SK-N-SH (cell line): ENCODE data around the gene PIH1D1. TPM values are rescaled to one million over a fixed set of nuclear protein-coding genes. Genes with fewer than 3 reads are reported as not detected.

ENCODE experiments used
- CTCF ChIA-PET: fragments of 300-600, 350-600 bp; formaldehyde crosslinking; extraction: SDS; loops from one replicate; lab custom pipeline; 2021; lab: Yijun Ruan, JAX
- POLR2A ChIA-PET: fragments of 350-600 bp; sonication (Branson Sonifier 250); formaldehyde crosslinking; extraction: SDS; loops from one replicate; lab custom pipeline; 2020; ENCODE audit warnings: antibody characterized with exemption, inconsistent platforms; lab: Yijun Ruan, JAX
- DNase-seq: peaks from one replicate; pipeline ENCODE4 v3.0.0; 2012
- H2AFZ ChIP-seq: fragments of 200-600 bp; sonication (generic); 2 replicates; pipeline ENCODE4 v1.8.1; 2016; ENCODE audit warnings: antibody characterized with exemption, mild to moderate bottlenecking, low read depth
- H3F3A ChIP-seq: fragments of 200-600 bp; sonication (generic); replicated peaks from 2 replicates; pipeline ENCODE3; 2016; ENCODE audit warnings: antibody characterized with exemption, mild to moderate bottlenecking; ENCODE audit not compliant: insufficient read depth
- H3K27ac ChIP-seq, 2 experiments: fragments of 200-500 bp in 1 of 2; fragments of 200-600 bp in 1 of 2; sonication (Bioruptor generic) in 1 of 2; sonication (generic), shearing (Covaris generic) in 1 of 2; 2 replicates each; pipeline versions ENCODE4 v1.5.1 to v1.6.1; 2014 to 2016; ENCODE audit warnings: low read depth in 2 of 2, inconsistent platforms in 1 of 2, low read length in 1 of 2, mild to moderate bottlenecking in 1 of 2, mixed read lengths in 1 of 2
- H3K27me3 ChIP-seq: fragments of 200-600 bp; sonication (generic), shearing (Covaris generic); 2 replicates; pipeline ENCODE4 v1.6.1; 2016; ENCODE audit warnings: mixed run types; ENCODE audit not compliant: insufficient read depth
- H3K36me3 ChIP-seq, 2 experiments: fragments of 200-500 bp in 1 of 2; fragments of 200-600 bp in 1 of 2; sonication (Bioruptor generic) in 1 of 2; sonication (generic) in 1 of 2; replicated peaks in 1 of 2; 2 replicates each; pipeline versions ENCODE3 to v1.5.1; 2014 to 2016; ENCODE audit warnings: low read length in 1 of 2, mild to moderate bottlenecking in 1 of 2; ENCODE audit not compliant: insufficient read depth in 2 of 2, control insufficient read depth in 1 of 2
- H3K4me1 ChIP-seq, 2 experiments: fragments of 200-500 bp in 1 of 2; fragments of 200-600 bp in 1 of 2; sonication (Bioruptor generic) in 1 of 2; sonication (generic), shearing (Covaris generic) in 1 of 2; 2 replicates each; pipeline versions ENCODE4 v1.5.1 to v1.6.1; 2014 to 2016; ENCODE audit warnings: low read depth in 1 of 2, low read length in 1 of 2, mixed run types in 1 of 2; ENCODE audit not compliant: insufficient read depth in 2 of 2, control insufficient read depth in 1 of 2
- H3K4me2 ChIP-seq: fragments of 200-600 bp; sonication (generic), shearing (Covaris generic); 2 replicates; pipeline ENCODE4 v1.6.1; 2017; ENCODE audit warnings: mixed run types
- H3K4me3 ChIP-seq, 2 experiments: fragments of 200-500 bp in 1 of 2; fragments of 200-600 bp in 1 of 2; sonication (Bioruptor generic) in 1 of 2; sonication (generic), shearing (Covaris generic) in 1 of 2; 2 replicates each; pipeline versions ENCODE4 v1.5.1 to v1.8.1; 2014 to 2016; ENCODE audit warnings: low read depth in 2 of 2, inconsistent platforms in 1 of 2, low read length in 1 of 2, mild to moderate bottlenecking in 1 of 2, mixed read lengths in 1 of 2, moderate library complexity in 1 of 2
- H3K79me2 ChIP-seq: fragments of 200-600 bp; sonication (generic); 2 replicates; pipeline ENCODE4 v1.8.1; 2017; ENCODE audit warnings: mild to moderate bottlenecking; ENCODE audit not compliant: insufficient read depth
- H3K9ac ChIP-seq: fragments of 200-600 bp; sonication (generic); 2 replicates; pipeline ENCODE4 v1.6.1; 2017; ENCODE audit warnings: mixed run types
- H3K9me2 ChIP-seq: fragments of 200-600 bp; sonication (generic); 2 replicates; pipeline ENCODE4 v1.6.1; 2017; ENCODE audit warnings: mixed run types
- H3K9me3 ChIP-seq: fragments of 200-600 bp; sonication (generic); 2 replicates; pipeline ENCODE4 v1.6.1; 2017; ENCODE audit warnings: mixed run types, mild to moderate bottlenecking, moderate library complexity
- H4K20me1 ChIP-seq: fragments of 200-600 bp; sonication (generic); 2 replicates; pipeline ENCODE4 v1.6.1; 2017; ENCODE audit warnings: mild to moderate bottlenecking, mixed run types; ENCODE audit not compliant: insufficient read depth
- CHD2 ChIP-seq: fragments of 150-350 bp; IDR thresholded peaks from 2 replicates; pipeline ENCODE4 v1.6.1; 2018; ENCODE audit warnings: low read length; ENCODE audit not compliant: partially characterized antibody
- FOSL2 ChIP-seq: IDR thresholded peaks from 2 replicates; pipeline ENCODE4 v1.4.0; 2012; ENCODE audit warnings: low read depth, mild to moderate bottlenecking, moderate library complexity, borderline replicate concordance
- GABPA ChIP-seq: IDR thresholded peaks from 2 replicates; pipeline ENCODE4 v1.4.0; 2012; ENCODE audit warnings: low read depth, mild to moderate bottlenecking
- GATA2 ChIP-seq: sonication (generic); formaldehyde crosslinking; IDR thresholded peaks from 2 replicates; pipeline ENCODE4 v1.5.0; 2020; ENCODE audit warnings: mild to moderate bottlenecking, missing genetic modification reagents
- JUND ChIP-seq: IDR thresholded peaks from 2 replicates; pipeline ENCODE4 v1.4.0; 2012
- MEF2A ChIP-seq: IDR thresholded peaks from 2 replicates; pipeline ENCODE4 v1.4.0; 2012; ENCODE audit warnings: low read depth, borderline replicate concordance
- MXI1 ChIP-seq: IDR thresholded peaks from 2 replicates; pipeline ENCODE4 v1.6.1; 2012; ENCODE audit warnings: mild to moderate bottlenecking, low read depth, low read length, improper control_type of control experiment
- NRF1 ChIP-seq: IDR thresholded peaks from 2 replicates; pipeline ENCODE4 v1.6.1; 2012; ENCODE audit warnings: low read depth, mild to moderate bottlenecking, low read length
- RXRA ChIP-seq: IDR thresholded peaks from 2 replicates; pipeline ENCODE4 v1.4.0; 2012; ENCODE audit warnings: low read depth, mild to moderate bottlenecking, borderline replicate concordance
- TAF1 ChIP-seq: IDR thresholded peaks from 2 replicates; pipeline ENCODE4 v1.6.1; 2012; ENCODE audit warnings: low read depth, mild to moderate bottlenecking, low read length, moderate library complexity, borderline replicate concordance
- TEAD4 ChIP-seq: IDR thresholded peaks from 2 replicates; pipeline ENCODE4 v1.4.0; 2012; ENCODE audit warnings: mild to moderate bottlenecking, borderline replicate concordance; ENCODE audit not compliant: insufficient read depth
- YY1 ChIP-seq: IDR thresholded peaks from 2 replicates; pipeline ENCODE4 v1.4.0; 2012; ENCODE audit warnings: low read depth, mild to moderate bottlenecking
- WGBS: methylation state at CpG from one replicate; pipeline ENCODE4 v1.1.6; 2017; ENCODE audit warnings: low lambda C conversion rate; 5-methylcytosine and 5-hydroxymethylcytosine counted together
- polyA plus RNA-seq, 3 experiments: library from polyadenylated mRNA; depleted of rRNA; stranded (reverse); fragments of >200 nt; gene quantifications; 2 replicates each; pipeline ENCODE4 v1.2.3, GENCODE V29; 2012
- TF ChIP-seq, protein P1 (sequence below): IDR thresholded peaks from 2 replicates; pipeline ENCODE4 v1.4.0; 2012; ENCODE audit warnings: low read depth, borderline replicate concordance
- TF ChIP-seq, protein P2 (sequence below): fragments of 150-350 bp; IDR thresholded peaks from 2 replicates; pipeline ENCODE4 v1.6.1; 2016; ENCODE audit warnings: mild to moderate bottlenecking, low read depth, low read length

PIH1D1 gene
- polyA plus RNA-seq, 1 of the 3 experiments (the other 2 are of a cell fraction), result 157 TPM

DNA sequence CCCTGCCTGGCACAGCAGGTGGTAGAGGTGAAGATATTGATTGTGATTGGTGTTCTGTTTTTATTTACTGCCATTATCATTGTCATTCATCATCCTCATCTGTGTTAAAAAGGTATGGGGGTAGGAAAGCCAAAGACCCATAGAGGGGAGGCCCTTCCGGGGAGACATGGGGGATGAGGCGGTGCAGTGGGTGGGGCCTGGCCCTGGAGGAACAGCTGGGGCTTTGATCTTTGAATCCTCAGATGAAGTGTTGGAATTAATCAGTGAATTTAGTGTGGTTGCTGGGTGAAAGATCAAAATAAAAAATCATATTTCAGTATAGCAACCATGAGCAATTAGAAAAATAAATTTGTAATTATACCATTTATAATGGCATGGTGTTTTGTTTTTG is 35.8 kb downstream of the PIH1D1 start:
- no peak for DNase-seq
- Histone ChIP-seq H3K36me3 (no peaks in the 10 kb centered on the region), H3K27me3 (peaks cover 45% of the 10 kb centered on the region), H3K4me2 (no peak overlapping the region), H3K79me2 (no peaks in the 10 kb centered on the region), H3K4me3 (no peak overlapping the region), H3K27ac (no peak overlapping the region), H4K20me1 (no peaks in the 10 kb centered on the region), H2AFZ (no peak overlapping the region), H3F3A (no peaks in the 10 kb centered on the region), H3K9me3 (no peaks in the 10 kb centered on the region), H3K4me1 (peaks cover 0 to 12% of the 10 kb centered on the region in 2 experiments; a peak in 1 of 4 replicates), H3K9ac (no peak overlapping the region), H3K9me2 (no peaks in the 10 kb centered on the region)
- CTCF ChIA-PET, result interaction anchor here (0.7 to 17.5 kb wide), 3 partner anchors 24 to 37 kb away, joined by 3 to 108 read pairs (median 3); partner anchors contain the start of gene ALDH16A1
- POLR2A ChIA-PET, result no interaction called here
- no peak for TF ChIP-seq RXRA
- no peak for TF ChIP-seq GATA2 (CRISPR knock-in tag)
- no peak for TF ChIP-seq MXI1
- no peak for TF ChIP-seq GABPA
- TF ChIP-seq, protein P1, sequence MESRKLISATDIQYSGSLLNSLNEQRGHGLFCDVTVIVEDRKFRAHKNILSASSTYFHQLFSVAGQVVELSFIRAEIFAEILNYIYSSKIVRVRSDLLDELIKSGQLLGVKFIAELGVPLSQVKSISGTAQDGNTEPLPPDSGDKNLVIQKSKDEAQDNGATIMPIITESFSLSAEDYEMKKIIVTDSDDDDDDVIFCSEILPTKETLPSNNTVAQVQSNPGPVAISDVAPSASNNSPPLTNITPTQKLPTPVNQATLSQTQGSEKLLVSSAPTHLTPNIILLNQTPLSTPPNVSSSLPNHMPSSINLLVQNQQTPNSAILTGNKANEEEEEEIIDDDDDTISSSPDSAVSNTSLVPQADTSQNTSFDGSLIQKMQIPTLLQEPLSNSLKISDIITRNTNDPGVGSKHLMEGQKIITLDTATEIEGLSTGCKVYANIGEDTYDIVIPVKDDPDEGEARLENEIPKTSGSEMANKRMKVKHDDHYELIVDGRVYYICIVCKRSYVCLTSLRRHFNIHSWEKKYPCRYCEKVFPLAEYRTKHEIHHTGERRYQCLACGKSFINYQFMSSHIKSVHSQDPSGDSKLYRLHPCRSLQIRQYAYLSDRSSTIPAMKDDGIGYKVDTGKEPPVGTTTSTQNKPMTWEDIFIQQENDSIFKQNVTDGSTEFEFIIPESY, result no peak
- TF ChIP-seq MEF2A, result no peak
- TF ChIP-seq JUND, result no peak
- TF ChIP-seq, protein P2, sequence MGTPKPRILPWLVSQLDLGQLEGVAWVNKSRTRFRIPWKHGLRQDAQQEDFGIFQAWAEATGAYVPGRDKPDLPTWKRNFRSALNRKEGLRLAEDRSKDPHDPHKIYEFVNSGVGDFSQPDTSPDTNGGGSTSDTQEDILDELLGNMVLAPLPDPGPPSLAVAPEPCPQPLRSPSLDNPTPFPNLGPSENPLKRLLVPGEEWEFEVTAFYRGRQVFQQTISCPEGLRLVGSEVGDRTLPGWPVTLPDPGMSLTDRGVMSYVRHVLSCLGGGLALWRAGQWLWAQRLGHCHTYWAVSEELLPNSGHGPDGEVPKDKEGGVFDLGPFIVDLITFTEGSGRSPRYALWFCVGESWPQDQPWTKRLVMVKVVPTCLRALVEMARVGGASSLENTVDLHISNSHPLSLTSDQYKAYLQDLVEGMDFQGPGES, result no peak
- TF ChIP-seq FOSL2, result no peak
- no peak for TF ChIP-seq CHD2
- TF ChIP-seq YY1, result no peak
- TF ChIP-seq TEAD4, result no peak
- no peak for TF ChIP-seq TAF1
- 77% methylated on average over 2 of the region's 2 CpGs for WGBS

GRCh38 chr19:49415102-49415809 is 36.4 kb downstream of the PIH1D1 start:
- TF ChIP-seq NRF1, result no peak
- TF ChIP-seq, all 33 proteins: peak for 0
- Histone ChIP-seq H3F3A (no peaks in the 10 kb centered on the region), H3K27me3 (peaks cover 39% of the 10 kb centered on the region), H3K9me2 (no peaks in the 10 kb centered on the region), H3K9me3 (no peaks in the 10 kb centered on the region), H3K36me3 (no peaks in the 10 kb centered on the region), H3K4me1 (peaks cover 0 to 12% of the 10 kb centered on the region in 2 experiments; a peak in 1 of 4 replicates), H3K79me2 (no peaks in the 10 kb centered on the region), H3K4me2 (no peak overlapping the region), H3K9ac (no peak overlapping the region), H3K27ac (no peak overlapping the region), H2AFZ (no peak overlapping the region), H4K20me1 (no peaks in the 10 kb centered on the region), H3K4me3 (no peak overlapping the region)
- POLR2A ChIA-PET, result no interaction called here
- CTCF ChIA-PET, result interaction anchor here (0.7 to 17.5 kb wide), 2 partner anchors 23 to 29 kb away, joined by 3 to 108 read pairs; no protein-coding TSS in a partner anchor
- DNase-seq, result no peak
- WGBS, result 43% methylated on average over 13 of the region's 15 CpGs
